Right lobe of liver (tissue), 6 donors: ENCODE data around the gene DAB2. TPM values are rescaled to one million over a fixed set of nuclear protein-coding genes. Genes with fewer than 3 reads are reported as not detected.
A peak's percentile ranks its signal among the peaks of the same experiment; 100 is the strongest.
"Not testable (repeated sequence)": the region's sequence is repeated elsewhere in the genome, so short reads cannot be mapped to it uniquely, and the experiment has no call there.

ENCODE experiments used
- ATAC-seq, 4 donors: fragments of 200-7000 bp; cut with Tn5 transposase; one replicate each; pipeline ENCODE4 v1.9.1; 2020; ENCODE audit warnings: mild to moderate bottlenecking in 4 of 4, moderate library complexity in 4 of 4
- DNase-seq, 3 donors: peaks; one replicate each; pipeline ENCODE4 v3.0.0-alpha.2; 2020
- H3K27ac ChIP-seq, 3 donors: fragments of 200-600 bp; one replicate each; pipeline ENCODE4 v1.8.0; 2022
- H3K27me3 ChIP-seq, 2 donors: fragments of 200-600 bp; one replicate each; pipeline ENCODE4 v1.8.0; 2022
- H3K36me3 ChIP-seq, 4 donors: fragments of 200-600 bp; sonication (generic) in 1 of 4; one replicate each; pipeline versions ENCODE4 v1.5.1 to v1.8.0; 2017 to 2022; ENCODE audit warnings: control low read depth in 1 of 4
- H3K4me1 ChIP-seq, 4 donors: fragments of 200-600 bp; sonication (generic) in 1 of 4; one replicate each; pipeline versions ENCODE4 v1.5.1 to v1.8.0; 2017 to 2022; ENCODE audit warnings: control low read depth in 1 of 4
- H3K4me3 ChIP-seq, 3 donors: fragments of 200-600 bp; one replicate each; pipeline ENCODE4 v1.8.0; 2022
- H3K9me3 ChIP-seq, 4 donors: fragments of 200-600 bp; sonication (generic) in 1 of 4; one replicate each; pipeline versions ENCODE4 v1.5.1 to v1.8.0; 2017 to 2022; ENCODE audit warnings: control low read depth in 1 of 4
- POLR2A ChIP-seq: fragments of 450-650 bp; IDR thresholded peaks from one replicate; pipeline ENCODE4 v1.6.1; 2017; ENCODE audit warnings: antibody characterized with exemption, mild to moderate bottlenecking
- WGBS: methylation state at CpG from one replicate; pipeline ENCODE4 v1.1.6; 2018; ENCODE audit warnings: low coverage, low lambda C conversion rate; ENCODE audit not compliant: insufficient coverage; ENCODE audit errors: missing lambda C conversion rate; 5-methylcytosine and 5-hydroxymethylcytosine counted together
- intact Hi-C, 2 donors: fragments of 100-400 bp; cut with DNase I; formaldehyde crosslinking; loops; one replicate each; pipeline versions ENCODE4 v1.11.2 to v1.14.1; 2022
- total RNA-seq, 6 experiments: library from RNA; depleted of rRNA in 2 of 6; stranded (reverse); fragments of >200 nt in 2 of 6; fragmentation: NEBNext Ultra II Directional in 3 of 6; extraction: Animal tissue kit (Norgen Biotek cat#: 25700) in 3 of 6; gene quantifications; one replicate each; pipeline versions ENCODE4 v1.1.0 to v1.2.4, GENCODE V29; 2016 to 2023
- TF ChIP-seq, protein P1 (sequence below), 4 donors: fragments of 200-600 bp in 3 of 4; fragments of 450-650 bp in 1 of 4; IDR thresholded peaks; one replicate each; pipeline versions ENCODE4 v1.5.1 to v1.8.0; 2016 to 2022; ENCODE audit warnings: antibody characterized with exemption in 4 of 4, mild to moderate bottlenecking in 2 of 4
- donor health status: DM: no; HTN: yes; CAD: no.
- donor health status: DM: no; HTN: no; CAD: no.
- donor health status: DM: no; HTN: no; CAD: no.
- donor health status: DM: no; HTN: yes; CAD: no.
- donor health status: DM: no; HTN: yes; CAD: no.

The DAB2 gene
- total RNA-seq, 6 experiments from 2014 or later, result 7.3 to 32.8 (median 14.0) TPM

DNA sequence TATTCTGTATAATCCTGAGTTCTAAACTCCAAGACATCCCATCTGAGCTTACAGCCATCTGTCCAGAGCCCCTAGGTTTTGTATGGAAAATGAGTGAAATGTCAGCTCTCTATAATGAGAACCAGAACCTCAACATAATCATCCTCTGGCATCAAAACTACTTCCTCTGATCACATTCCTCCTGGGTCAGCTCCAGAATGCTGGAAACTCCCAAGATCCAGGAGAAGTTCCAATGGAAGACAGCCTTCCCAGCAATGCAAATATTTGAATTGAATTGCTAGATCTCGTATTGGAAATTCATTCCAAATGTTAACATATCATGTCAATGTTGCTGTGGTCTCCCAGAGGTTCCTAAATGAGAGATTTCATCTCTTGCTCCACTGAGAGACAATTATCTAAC is 84.3 kb downstream of the DAB2 start:
- H3K4me1 ChIP-seq, result peaks cover 0 to 22% (median 0%) of the 10 kb centered on the region in 4 donors
- no peaks in the 10 kb centered on the region for H3K27me3 ChIP-seq
- H3K4me3 ChIP-seq, result no peak overlapping the region
- intact Hi-C loops, result no loop called here
- DNase-seq (no peak), ATAC-seq (no peak)
- no peaks in the 10 kb centered on the region for H3K9me3 ChIP-seq
- no peak overlapping the region for H3K27ac ChIP-seq
- 24% methylated on average over 1 of the region's 1 CpG for WGBS
- peaks cover 0 to 63% (median 28%) of the 10 kb centered on the region in 4 donors for H3K36me3 ChIP-seq
- TF ChIP-seq, protein P1, sequence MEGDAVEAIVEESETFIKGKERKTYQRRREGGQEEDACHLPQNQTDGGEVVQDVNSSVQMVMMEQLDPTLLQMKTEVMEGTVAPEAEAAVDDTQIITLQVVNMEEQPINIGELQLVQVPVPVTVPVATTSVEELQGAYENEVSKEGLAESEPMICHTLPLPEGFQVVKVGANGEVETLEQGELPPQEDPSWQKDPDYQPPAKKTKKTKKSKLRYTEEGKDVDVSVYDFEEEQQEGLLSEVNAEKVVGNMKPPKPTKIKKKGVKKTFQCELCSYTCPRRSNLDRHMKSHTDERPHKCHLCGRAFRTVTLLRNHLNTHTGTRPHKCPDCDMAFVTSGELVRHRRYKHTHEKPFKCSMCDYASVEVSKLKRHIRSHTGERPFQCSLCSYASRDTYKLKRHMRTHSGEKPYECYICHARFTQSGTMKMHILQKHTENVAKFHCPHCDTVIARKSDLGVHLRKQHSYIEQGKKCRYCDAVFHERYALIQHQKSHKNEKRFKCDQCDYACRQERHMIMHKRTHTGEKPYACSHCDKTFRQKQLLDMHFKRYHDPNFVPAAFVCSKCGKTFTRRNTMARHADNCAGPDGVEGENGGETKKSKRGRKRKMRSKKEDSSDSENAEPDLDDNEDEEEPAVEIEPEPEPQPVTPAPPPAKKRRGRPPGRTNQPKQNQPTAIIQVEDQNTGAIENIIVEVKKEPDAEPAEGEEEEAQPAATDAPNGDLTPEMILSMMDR (IDR thresholded peaks at IDR 0.05), result no peak
- no peak for TF ChIP-seq POLR2A

DNA sequence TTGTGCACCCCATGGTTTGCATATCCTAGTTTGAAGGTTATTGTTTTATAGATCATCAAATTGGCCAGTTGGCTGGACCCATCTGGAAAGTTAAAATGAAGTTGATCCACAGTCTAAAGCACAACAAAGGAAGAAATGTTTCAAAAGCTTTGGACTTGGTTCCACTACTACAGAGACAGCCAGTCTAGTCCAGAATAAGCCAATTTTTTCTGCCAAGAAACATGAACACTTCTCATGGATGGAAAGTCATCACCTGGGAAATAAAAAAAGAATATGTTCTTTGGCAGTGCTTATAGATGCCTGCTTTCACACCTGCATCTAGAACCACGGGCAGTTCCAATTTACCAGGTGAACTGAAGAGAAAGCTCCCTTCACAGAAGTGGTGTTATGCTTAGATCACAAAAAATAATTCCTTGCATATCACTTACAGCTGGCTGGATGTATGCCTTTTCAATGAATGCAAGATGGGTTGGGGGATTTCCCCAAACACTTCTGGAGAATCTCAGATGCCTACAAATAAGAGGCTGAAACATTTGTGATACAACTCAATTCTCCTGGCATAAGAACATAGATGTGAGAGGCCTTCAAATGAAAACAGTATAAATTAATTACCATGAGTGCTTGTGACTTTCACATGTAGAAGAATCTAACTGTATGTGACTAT is 87.4 kb downstream of the DAB2 start:
- intact Hi-C loops, result no loop called here
- TF ChIP-seq POLR2A, result no peak
- TF ChIP-seq, protein P1 (IDR thresholded peaks at IDR 0.05), result no peak
- peak in 1 of 4 donors; percentile 36 for ATAC-seq
- Histone ChIP-seq H3K9me3 (no peaks in the 10 kb centered on the region), H3K36me3 (peaks cover 0 to 72% (median 31%) of the 10 kb centered on the region in 4 donors), H3K27me3 (no peaks in the 10 kb centered on the region), H3K4me1 (peaks cover 0 to 10% (median 0%) of the 10 kb centered on the region in 4 donors), H3K27ac (no peak overlapping the region), H3K4me3 (no peak overlapping the region)
- DNase-seq, result no peak
- 80% methylated on average over 1 of the region's 1 CpG for WGBS

DNA sequence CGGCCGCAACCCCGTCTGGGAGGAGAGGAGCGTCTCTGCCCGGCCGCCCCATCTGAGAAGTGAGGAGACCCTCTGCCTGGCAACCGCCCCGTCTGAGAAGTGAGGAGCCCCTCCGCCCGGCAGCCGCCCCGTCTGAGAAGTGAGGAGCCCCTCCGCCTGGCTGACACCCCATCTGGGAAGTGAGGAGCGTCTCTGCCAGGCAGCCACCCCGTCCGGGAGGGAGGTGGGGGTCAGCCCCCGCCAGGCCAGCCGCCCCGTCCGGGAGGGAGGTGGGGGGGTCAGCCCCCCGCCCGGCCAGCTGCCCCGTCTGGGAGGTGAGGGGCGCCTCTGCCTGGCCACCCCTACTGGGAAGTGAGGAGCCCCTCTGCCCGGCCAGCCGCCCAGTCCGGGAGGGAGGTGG is 90.5 kb downstream of the DAB2 start:
- ATAC-seq, H3K27ac ChIP-seq, intact Hi-C loops, H3K27me3 ChIP-seq, H3K9me3 ChIP-seq, H3K4me1 ChIP-seq, DNase-seq, H3K4me3 ChIP-seq: not testable (repeated sequence)
- H3K36me3 ChIP-seq, result peaks cover 3 to 75% (median 33%) of the 10 kb centered on the region in 4 donors
- 100% methylated on average over 2 of the region's 27 CpGs for WGBS

DNA sequence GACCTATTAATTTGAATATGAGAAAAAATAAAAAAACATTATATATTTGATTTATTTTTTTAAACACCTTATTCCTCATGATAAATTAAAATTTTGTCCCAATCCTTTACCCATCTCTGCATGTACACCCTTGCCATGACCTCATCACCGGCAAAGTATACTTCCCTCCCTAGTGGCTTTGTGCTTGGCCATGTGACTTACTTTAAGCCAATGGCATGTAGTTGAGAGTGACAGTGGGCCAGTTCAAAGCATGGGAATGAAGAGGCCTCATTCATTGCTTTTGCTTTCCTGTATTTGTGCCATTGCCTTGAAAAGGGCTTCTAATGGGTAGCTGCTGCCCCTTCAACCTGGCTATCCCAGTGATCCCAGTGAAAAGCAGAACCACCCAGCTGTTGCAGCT is 91.7 kb downstream of the DAB2 start:
- Histone ChIP-seq H3K4me1 (peaks cover 0 to 9% (median 0%) of the 10 kb centered on the region in 4 donors), H3K9me3 (no peaks in the 10 kb centered on the region), H3K27me3 (no peaks in the 10 kb centered on the region), H3K36me3 (peaks cover 3 to 74% (median 32%) of the 10 kb centered on the region in 4 donors), H3K27ac (no peak overlapping the region), H3K4me3 (no peak overlapping the region)
- no peak for TF ChIP-seq POLR2A
- TF ChIP-seq, protein P1 (IDR thresholded peaks at IDR 0.05), result no peak
- intact Hi-C loops, result no loop called here
- WGBS, result 100% methylated on average over 1 of the region's 1 CpG
- DNase-seq, result no peak
- ATAC-seq, result peak in 3 of 4 donors; percentile 24 to 59 (median 54)

DNA sequence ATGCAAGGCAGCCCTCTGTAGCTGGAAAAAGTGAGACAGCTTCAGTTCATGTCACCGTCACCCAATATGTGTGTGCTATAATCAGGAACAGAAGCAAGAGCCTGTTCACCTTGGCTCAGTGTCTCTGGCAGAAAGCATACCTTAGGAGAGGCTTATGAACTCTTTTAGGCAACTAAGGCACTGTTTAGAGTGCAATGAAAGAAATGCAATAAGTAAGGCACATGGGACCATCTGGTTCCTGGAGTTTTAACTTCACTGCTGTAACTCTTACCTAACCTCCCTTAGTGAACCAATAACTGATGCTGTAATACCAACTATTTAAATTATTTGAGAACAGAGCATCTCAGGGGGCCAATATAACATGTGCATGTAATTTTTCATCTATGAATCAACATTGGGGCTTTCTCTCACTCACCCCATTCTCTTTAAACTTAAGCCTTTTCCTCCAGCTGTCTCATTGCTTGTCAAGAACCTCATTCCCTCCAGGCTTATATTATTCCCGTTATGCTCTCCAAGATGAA is 92.9 kb downstream of the DAB2 start:
- intact Hi-C loops, result no loop called here
- ATAC-seq (peak in 2 of 4 donors; percentile 5 to 30), DNase-seq (no peak)
- Histone ChIP-seq H3K4me1 (peaks cover 0 to 1% (median 0%) of the 10 kb centered on the region in 4 donors), H3K4me3 (no peak overlapping the region), H3K36me3 (peaks cover 3 to 74% (median 33%) of the 10 kb centered on the region in 4 donors), H3K9me3 (no peaks in the 10 kb centered on the region), H3K27ac (no peak overlapping the region), H3K27me3 (no peaks in the 10 kb centered on the region)
- no peak for TF ChIP-seq POLR2A
- TF ChIP-seq, protein P1 (IDR thresholded peaks at IDR 0.05), result no peak
- 92% methylated on average over 2 of the region's 2 CpGs for WGBS
